Vagina (tissue), 2 donors: Measurements from ENCODE around the gene CFAP97D1.

Experiments
- POLR2A ChIP-seq, 2 donors: fragments of 450-650 bp; IDR thresholded peaks; one replicate each; pipeline ENCODE4 v1.6.1; 2017; ENCODE audit warnings: antibody characterized with exemption in 2 of 2, mild to moderate bottlenecking in 2 of 2, moderate library complexity in 2 of 2
- POLR2AphosphoS5 ChIP-seq, 2 donors: sonication (generic); formaldehyde crosslinking; IDR thresholded peaks; one replicate each; pipeline ENCODE4 v1.9.0; 2017; ENCODE audit warnings: antibody characterized with exemption in 2 of 2, mild to moderate bottlenecking in 2 of 2, low read depth in 1 of 2; ENCODE audit not compliant: insufficient read depth in 1 of 2
- TF ChIP-seq, protein P1 (sequence below), 3 experiments: fragments of 450-650 bp in 2 of 3; fragments of 200-600 bp in 1 of 3; sonication (generic) in 1 of 3; IDR thresholded peaks; one replicate each; pipeline ENCODE4 v1.5.1; 2017 to 2019; ENCODE audit warnings: antibody characterized with exemption in 3 of 3, mild to moderate bottlenecking in 2 of 3, moderate library complexity in 2 of 3

DNA sequence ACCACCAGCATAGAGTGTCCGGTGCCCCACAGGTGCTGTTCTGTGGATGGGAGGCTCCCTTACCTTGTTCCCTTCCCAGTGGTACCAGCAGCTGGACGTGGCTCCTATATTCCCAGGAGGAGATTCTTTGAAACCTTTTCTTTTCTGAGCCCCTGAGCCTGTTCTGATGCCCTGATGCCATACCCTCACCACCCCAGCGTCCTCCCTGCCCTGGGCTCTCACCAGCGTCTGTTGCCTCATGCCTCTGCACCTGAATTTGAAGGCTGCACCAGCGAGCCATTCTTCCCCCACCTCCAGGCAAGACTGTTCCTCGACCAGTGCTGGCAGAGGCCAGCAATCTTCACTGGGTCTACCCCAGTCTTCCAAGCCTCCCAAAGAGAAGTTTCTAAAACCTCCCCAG is 22.1 kb upstream of the CFAP97D1 start:
- TF ChIP-seq, protein P1, sequence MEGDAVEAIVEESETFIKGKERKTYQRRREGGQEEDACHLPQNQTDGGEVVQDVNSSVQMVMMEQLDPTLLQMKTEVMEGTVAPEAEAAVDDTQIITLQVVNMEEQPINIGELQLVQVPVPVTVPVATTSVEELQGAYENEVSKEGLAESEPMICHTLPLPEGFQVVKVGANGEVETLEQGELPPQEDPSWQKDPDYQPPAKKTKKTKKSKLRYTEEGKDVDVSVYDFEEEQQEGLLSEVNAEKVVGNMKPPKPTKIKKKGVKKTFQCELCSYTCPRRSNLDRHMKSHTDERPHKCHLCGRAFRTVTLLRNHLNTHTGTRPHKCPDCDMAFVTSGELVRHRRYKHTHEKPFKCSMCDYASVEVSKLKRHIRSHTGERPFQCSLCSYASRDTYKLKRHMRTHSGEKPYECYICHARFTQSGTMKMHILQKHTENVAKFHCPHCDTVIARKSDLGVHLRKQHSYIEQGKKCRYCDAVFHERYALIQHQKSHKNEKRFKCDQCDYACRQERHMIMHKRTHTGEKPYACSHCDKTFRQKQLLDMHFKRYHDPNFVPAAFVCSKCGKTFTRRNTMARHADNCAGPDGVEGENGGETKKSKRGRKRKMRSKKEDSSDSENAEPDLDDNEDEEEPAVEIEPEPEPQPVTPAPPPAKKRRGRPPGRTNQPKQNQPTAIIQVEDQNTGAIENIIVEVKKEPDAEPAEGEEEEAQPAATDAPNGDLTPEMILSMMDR (IDR thresholded peaks at IDR 0.05): no peak
- TF ChIP-seq POLR2A (IDR thresholded peaks at IDR 0.05): no peak
- no peak for TF ChIP-seq POLR2AphosphoS5 (IDR thresholded peaks at IDR 0.05; ENCODE audit: insufficient read depth in 1 of 2, low read depth in 1 of 2)
